Stimulated activated CD8-positive, alpha-beta memory T cell treated with anti-CD3 and anti-CD28 coated beads, Interleukin-2, amount 100 ng/mL, for 1 hour (primary cell): Measurements from ENCODE around the gene MEI1.
A peak's percentile ranks its signal among the peaks of the same experiment; 100 is the strongest.

Experiments used
- DNase-seq, 2 donors: peaks; one replicate each; pipeline ENCODE4 v3.0.0-alpha.2; 2020; ENCODE audit warnings: low read depth in 2 of 2

Gene MEI1

GRCh38 chr22:41787331-41787730 lies 88.0 kb downstream of the MEI1 start:
- DNase-seq, result no peak

GRCh38 chr22:41793871-41794270 lies 94.6 kb downstream of the MEI1 start:
- DNase-seq, result no peak

- no peak for DNase-seq
These were observed 99.4 kb downstream of the MEI1 start for GRCh38 chr22:41798736-41799135.

DNA sequence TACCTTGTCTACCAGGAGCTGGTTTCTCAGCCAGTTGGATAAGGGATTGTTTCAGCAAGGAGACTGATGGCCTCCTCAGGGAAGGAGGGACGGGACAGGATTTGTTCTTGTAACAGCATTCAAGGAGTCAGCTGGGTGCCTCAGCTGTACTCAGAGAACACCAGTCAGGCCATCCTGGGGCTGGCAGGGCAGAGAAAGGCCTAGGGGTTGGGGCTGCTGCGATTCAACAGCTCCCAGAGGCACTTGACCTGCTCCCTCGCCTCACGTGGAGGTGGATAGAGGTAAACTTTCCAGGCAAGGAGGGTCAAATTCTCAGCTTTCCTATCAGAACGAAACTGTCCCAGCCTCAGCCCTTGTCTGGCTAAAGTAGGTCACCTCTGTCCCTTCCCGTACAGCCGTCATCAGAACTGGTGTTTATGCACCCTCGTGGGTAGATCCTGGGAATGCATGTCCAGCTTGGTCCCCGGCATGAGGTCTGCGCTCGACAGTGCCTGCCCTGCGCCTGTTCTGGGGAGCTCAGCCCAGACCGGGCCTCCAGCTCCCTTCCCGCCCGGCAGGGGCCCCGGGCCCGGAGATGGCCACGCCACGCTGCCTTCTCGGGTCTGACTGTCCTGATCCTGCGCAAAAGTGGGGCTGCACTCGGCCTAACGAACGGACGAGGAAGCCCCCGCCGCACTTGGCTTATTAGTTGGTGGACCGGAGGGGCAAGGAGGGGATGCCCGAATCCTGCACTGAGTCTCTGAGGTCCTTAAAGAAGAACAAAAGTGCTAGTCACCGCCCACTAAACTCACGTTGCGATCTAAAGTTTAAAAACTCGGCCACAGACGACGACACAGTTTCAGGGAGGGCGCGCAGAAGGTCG lies 100.4 kb downstream of the MEI1 start:
- DNase-seq, result no peak

DNA sequence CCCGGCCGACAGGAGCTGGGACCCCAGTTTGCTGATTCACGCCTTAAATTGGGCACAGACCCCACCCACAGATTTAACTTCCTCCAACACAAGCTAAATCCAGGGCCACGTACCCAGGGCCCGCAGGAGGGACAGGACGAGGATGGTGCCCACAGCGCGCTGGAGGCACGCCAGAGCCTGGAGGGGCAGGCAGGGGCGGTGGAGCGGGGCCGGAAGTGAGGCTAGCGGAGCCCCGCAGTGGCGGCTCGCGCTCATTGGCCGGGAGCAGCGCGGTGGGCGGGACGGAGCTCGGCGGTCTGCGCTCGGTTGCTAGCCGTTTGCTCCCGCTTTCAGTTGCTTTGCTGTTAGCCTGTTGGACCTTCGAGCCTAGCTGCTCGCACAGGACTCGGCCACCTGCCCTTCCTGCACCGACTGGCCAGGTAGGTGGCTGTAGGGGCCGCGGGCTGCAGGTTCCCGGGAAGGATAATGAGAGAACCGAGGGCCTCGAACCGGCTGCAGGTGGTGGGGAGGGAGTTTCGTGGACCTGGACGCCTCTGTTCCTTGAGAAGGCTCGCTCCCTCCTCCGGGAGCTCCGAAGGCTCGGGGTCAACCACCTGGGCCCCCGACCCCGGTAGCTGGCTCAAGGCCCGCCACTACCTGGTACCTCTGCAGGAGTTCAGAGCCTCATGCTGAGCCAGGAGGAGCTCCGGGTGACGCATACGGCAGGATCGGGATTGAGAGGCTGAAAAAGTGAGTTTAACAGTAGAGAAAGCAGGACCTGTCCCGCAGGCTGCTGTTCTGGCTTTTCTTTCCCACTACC lies 101.2 kb downstream of the MEI1 start, which contains the start of gene CCDC134:
Gene CCDC134, plus strand, starts transcription at position 332 of the 799 bp plus-strand sequence. CDS start 8,212 bp downstream, outside the sequence.
- DNase-seq, result peak; percentile 76 to 83

DNA sequence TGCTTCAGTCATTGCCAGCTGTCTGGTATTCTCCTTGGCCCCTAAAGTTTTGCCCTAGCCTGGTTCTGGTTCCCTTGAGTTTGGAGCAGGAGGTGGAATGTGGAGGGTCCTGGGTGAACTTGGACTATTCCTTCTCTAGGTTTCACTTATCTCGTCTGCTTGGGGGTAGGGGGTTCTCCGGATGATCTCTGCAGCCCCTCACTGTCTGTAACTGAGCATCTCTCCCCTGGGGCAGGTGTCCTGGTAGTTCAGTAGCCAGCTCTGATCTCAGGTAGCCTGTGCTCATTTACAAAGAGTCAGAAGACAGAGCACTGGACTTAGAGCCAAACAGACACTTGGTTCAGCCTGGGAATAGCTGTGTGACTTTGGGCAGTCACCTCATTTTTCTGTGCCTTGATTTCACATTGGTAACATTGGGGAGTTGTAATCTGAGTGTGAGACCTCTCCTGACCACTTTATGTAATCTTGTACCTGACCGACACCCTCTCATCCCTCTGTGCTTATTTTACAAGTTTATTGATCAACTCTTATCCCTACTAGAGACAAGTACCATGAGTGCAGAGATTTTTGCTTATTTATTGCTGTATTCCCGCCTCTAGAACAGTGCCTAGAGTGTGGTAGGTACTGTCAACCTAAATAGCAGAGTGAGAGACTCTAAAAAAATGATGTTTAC lies 102.0 kb downstream of the MEI1 start:
- no peak for DNase-seq

GRCh38 chr22:41801886-41802285 lies 102.6 kb downstream of the MEI1 start:
- no peak for DNase-seq

GRCh38 chr22:41805639-41806038 lies 106.3 kb downstream of the MEI1 start:
- DNase-seq, result no peak

GRCh38 chr22:41808400-41808799 lies 109.1 kb downstream of the MEI1 start:
- DNase-seq, result no peak

DNA sequence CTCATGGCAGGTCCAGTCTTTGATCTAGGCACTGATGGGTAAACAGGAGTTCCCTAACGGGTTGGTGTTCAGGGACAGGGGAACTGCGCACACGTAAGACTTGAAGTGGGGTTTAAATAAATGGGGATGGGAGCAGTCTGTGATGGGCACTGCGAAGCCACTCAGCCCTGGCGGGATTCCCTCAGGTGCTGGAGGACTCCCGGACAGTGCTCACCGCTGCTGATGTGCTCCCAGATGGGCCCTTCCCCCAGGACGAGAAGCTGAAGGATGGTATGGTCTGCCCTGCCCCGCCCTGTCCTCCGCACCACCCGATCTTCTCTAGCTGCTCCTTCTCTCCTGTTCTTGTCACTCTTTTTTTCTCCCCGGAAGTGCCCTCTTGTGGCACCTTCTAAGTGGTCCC lies 110.7 kb downstream of the MEI1 start:
- DNase-seq, result no peak

GRCh38 chr22:41812805-41813545 lies 113.7 kb downstream of the MEI1 start:
- DNase-seq, result no peak

DNA sequence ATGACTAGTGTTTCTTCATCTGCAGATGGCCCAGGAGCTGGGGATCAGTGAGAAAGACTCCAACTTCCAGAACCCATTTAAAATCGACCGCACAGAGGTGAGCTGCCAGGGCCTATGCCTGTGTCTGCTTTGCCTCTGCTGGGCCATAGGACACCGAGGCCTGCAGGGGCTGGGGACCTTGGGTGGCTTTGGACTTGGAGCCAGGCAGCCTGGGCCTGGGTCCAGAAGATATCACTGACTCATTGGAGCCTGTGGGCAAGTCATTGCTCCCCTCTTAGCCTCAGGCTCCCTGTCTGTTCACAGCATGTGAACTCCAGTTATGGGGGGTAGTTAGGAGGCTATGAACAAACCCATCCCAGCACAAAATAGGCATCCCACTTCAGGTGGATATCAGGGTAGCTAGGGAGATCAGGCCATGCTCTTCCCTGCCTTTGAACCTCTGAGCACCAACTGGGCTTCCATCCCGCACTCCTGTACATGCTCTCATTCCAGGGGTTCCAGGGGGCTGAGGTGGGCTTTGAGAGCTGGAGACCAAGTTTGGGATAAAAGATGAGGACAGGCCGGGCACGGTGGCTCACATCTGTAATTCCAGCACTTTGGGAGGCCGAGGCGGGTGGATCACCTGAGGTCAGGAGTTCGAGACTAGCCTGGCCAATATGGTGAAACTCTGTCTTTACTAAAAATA lies 114.6 kb downstream of the MEI1 start:
- DNase-seq, result no peak

DNA sequence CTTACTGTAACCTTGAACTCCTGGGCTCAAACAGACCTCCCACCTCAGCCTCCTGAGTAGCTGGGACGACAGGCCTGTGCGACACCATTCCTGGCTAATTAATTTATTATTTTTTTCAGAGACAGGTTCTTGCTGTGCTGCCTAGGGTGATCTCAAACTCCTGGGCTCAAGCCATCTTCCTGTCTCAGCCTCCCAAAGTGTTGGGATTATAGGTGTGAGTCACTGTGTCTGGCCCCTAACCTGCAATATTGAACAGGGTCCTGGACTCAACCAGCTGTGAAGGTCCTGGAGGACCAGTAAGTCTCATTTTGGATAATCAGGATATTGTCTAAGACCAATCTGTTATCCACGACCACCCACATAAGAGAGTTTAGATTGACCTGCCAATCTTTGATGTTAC lies 116.4 kb downstream of the MEI1 start:
- DNase-seq, result no peak

DNA sequence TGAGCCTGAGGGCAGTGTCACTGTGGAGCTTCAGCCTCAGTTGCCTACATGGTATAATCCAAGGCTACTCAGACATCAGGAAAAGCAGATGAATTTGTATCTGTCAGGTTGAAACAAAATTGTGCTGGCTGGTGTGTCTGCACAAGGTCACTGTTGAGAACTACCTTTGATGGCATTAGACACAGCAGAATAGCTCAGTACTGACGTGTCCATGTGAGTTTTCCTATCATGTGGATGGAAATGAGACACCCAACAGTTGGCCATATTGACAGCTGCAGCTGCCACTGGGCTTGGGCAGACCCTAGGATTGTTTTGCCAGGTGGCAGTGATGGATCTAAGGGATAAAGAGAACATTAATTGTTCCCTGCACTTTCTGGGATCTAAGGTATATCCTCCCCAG lies 116.9 kb downstream of the MEI1 start:
- no peak for DNase-seq

GRCh38 chr22:41816871-41817270 lies 117.6 kb downstream of the MEI1 start:
- no peak for DNase-seq

DNA sequence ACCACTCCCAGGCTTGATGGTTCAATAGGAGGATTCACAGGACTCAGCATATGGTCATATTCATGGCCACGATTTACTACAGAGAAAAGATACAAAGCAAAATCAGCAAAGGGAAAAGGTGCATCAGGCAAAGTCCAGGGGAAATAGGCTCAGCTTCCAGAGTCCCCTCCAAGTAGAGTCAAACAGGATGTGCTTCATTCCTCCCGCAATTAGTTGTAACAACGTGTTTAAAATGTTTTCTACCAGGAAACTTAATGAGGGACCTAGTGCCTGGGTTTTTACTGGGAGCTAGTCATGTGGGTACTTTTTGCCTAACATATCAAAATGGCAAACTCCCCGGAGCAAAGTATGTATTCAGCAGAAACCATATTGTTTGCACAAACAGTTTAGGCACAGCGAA lies 118.7 kb downstream of the MEI1 start:
- DNase-seq, result no peak

DNA sequence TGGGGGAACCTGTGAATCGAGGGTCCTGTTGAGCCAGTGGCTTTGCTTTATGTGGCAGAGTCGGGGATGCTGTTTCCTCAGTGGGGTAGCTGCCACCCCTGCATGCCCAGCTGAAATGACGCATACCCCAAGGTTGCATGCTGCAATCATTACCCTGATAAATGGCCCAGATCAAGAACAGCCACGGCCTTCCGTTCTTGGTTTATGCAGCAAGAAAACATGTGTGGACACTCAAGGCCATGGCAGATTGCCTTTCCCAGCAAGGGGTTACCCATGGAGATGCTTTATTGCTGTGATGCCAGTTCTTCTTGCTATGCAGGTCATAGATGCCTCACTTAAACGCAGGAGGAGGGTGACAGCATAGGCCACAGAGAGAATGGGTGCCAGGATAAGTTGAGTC lies 119.3 kb downstream of the MEI1 start:
- no peak for DNase-seq

DNA sequence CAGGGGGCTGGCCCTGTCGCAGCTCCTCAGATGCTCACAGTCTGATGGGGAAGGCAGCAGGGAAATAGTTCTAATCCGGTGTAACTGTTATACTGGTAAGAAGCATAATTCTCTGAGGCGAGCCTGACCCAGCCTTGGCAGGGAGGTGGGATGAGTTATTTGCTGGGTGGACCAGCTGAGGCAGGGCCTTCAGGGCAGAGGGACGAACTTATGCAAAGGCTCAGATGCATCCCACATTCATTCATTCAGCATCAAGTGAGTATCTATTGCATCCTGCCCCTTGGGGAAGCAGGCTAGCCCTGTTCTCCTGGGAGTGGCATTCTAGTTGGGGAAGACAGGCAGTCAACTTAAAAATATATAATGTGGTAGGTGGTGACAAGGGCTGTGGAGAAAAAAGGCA lies 120.0 kb downstream of the MEI1 start:
- DNase-seq, result no peak

- DNase-seq, result no peak
These were observed 121.1 kb downstream of the MEI1 start for GRCh38 chr22:41820447-41820846.

- DNase-seq, result no peak
These were observed 122.4 kb downstream of the MEI1 start for GRCh38 chr22:41821471-41822316.
